Stimulated activated effector memory CD8-positive, alpha-beta T cell treated with anti-CD3 and anti-CD28 coated beads, Interleukin-12 subunit alpha, Interleukin-12 subunit beta, amount 100 ng/mL, for 72 hours (primary cell): Measurements from ENCODE around the gene CXCR6.

Experiments
- ATAC-seq: fragments of 150-1000 bp; cut with Tn5 transposase; 2 replicates; pipeline ENCODE4 v1.10.0; 2021
- DNase-seq, 2 donors: peaks; one replicate each; pipeline ENCODE4 v3.0.0; 2021 to 2022; ENCODE audit warnings: low spot score in 2 of 2
- H3K27ac Mint-ChIP-seq: one replicate; pipeline ENCODE4 v1.8.0; 2022; ENCODE audit warnings: mild to moderate bottlenecking, mixed read lengths
- H3K36me3 Mint-ChIP-seq: one replicate; pipeline ENCODE4 v1.8.0; 2022; ENCODE audit warnings: mild to moderate bottlenecking, mixed read lengths
- H3K4me1 Mint-ChIP-seq: one replicate; pipeline ENCODE4 v1.8.0; 2022; ENCODE audit warnings: mixed read lengths
- H3K4me3 Mint-ChIP-seq: one replicate; pipeline ENCODE4 v1.8.0; 2022; ENCODE audit warnings: mild to moderate bottlenecking, mixed read lengths
- H3K9me3 Mint-ChIP-seq: one replicate; pipeline ENCODE4 v1.8.0; 2022; ENCODE audit warnings: mixed read lengths

The CXCR6 gene

GRCh38 chr3:45980819-45981218 is 37.6 kb downstream of the CXCR6 start:
- ATAC-seq (no peak), DNase-seq (no peak)
- H3K9me3 Mint-ChIP-seq, result no peaks in the 10 kb centered on the region
- peaks cover 77% of the 10 kb centered on the region for H3K36me3 Mint-ChIP-seq
- peaks cover 82% of the 10 kb centered on the region for H3K4me1 Mint-ChIP-seq
- H3K27ac Mint-ChIP-seq, result peak overlapping the region; percentile 48
- H3K4me3 Mint-ChIP-seq, result peak overlapping the region; percentile 67

DNA sequence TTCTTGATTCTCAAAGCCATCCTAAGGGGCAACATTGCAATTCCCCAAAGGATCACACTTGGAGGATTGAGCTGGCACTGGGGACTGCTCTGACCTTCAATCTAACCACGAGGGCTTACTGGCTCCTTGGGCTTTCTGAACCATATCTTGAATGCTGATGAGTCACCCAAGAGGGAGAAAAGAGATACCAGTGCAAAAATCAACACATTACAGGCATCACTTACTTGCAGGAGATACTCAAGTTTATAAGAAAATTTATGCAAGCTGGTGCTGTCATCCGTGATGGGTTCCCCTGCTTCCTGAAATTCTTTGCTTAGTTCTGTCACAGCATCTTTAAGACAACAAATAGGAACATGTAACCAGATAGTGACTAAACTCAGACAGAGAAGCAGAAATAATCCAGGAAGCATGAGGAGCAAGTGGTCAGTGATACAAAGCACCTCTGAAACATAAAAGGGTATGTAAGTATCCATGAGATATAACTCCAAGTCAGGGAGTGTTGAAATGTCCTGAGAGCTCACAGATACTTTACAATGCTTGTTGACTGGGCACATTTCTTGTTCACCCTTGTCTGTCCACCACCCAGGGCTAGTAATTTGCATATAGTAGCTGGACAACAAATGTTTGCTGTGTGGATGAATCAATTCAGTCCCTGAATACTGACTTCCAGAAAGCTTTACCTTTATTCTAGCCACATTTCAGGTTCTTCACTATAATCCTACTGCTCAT is 38.2 kb downstream of the CXCR6 start:
- peaks cover 72% of the 10 kb centered on the region for H3K36me3 Mint-ChIP-seq
- ATAC-seq (peak; percentile 69), DNase-seq (no peak)
- no peaks in the 10 kb centered on the region for H3K9me3 Mint-ChIP-seq
- peak overlapping the region; percentile 48 for H3K27ac Mint-ChIP-seq
- peak overlapping the region; percentile 67 for H3K4me3 Mint-ChIP-seq
- H3K4me1 Mint-ChIP-seq, result peaks cover 82% of the 10 kb centered on the region

DNA sequence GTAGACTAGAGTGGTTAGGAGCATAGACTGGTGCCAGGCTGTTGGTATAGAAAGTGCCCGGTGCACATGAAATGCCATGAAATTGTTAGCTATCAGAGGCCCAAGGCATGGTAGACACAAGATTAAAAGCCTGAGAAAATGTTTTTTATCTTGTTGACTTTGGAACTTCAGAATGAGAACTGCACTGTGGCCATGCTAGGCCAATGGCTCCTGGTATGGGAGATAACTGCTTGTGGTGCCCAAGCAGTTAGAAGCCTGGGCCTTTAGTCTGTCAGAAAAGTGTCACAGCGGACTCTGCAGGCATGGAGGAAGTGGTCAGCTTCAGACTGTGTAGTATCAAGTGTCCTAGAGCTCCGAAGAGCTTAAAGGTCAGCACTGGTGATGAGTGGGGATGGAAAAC is 40.5 kb downstream of the CXCR6 start:
- Mint-ChIP-seq H3K27ac (peak overlapping the region; percentile 81), H3K9me3 (no peaks in the 10 kb centered on the region), H3K36me3 (peaks cover 62% of the 10 kb centered on the region), H3K4me3 (no peak overlapping the region), H3K4me1 (peaks cover 84% of the 10 kb centered on the region)
- no peak for ATAC-seq
- DNase-seq, result no peak

- Mint-ChIP-seq H3K4me3 (peak overlapping the region; percentile 3), H3K36me3 (peaks cover 54% of the 10 kb centered on the region), H3K27ac (peak overlapping the region; percentile 81), H3K4me1 (peaks cover 84% of the 10 kb centered on the region), H3K9me3 (no peaks in the 10 kb centered on the region)
- ATAC-seq (no peak), DNase-seq (no peak)
Observed at GRCh38 chr3:45984331-45985312, 41.4 kb downstream of the CXCR6 start.

DNA sequence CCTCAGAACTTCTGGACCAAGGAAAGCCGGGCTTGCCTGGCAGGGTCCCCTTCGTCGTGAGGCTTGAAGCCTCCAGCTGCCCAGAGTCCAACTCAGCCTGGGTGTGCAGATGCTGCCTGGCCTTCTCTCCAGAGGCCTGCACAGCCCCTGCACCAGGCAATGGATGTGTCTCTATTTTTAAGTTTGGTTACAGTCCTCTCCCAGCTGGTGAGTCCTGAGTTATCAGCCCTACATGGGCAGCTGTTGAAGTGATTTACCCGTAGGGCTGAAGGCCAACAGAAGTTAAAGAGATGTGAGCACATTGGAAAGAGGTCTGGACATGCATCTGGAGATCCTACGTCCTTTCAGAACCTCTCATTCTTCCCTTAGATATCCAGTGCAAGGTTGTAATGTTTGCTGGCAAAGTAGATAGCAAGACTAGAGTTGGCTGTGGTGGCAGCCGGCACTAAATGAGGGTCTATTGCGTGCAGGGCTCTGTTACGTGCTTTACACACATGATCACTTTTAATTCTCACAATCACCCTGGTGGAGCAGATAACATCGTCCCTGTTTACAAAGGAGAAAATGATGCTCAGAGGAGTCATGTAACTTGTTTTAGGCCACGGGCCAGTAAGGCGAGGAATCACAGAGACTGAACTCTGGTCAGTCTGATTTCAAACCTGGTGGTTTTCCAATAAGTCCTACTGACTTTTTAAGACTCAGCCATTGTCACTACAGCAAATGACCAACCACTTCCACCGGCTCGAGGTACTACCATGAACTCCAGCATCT is 42.5 kb downstream of the CXCR6 start:
- peak overlapping the region; percentile 81 for H3K27ac Mint-ChIP-seq
- peaks cover 43% of the 10 kb centered on the region for H3K36me3 Mint-ChIP-seq

GRCh38 chr3:45986303-45986982 is 43.2 kb downstream of the CXCR6 start:
- Mint-ChIP-seq H3K9me3 (no peaks in the 10 kb centered on the region), H3K36me3 (peaks cover 36% of the 10 kb centered on the region), H3K27ac (peak overlapping the region; percentile 81), H3K4me1 (peaks cover 84% of the 10 kb centered on the region), H3K4me3 (peak overlapping the region; percentile 31)
- ATAC-seq, result no peak
- DNase-seq, result no peak

More for the DNA sequence above, 42.5 kb downstream of the CXCR6 start:
- no peaks in the 10 kb centered on the region for H3K9me3 Mint-ChIP-seq
- H3K4me3 Mint-ChIP-seq, result peak overlapping the region; percentile 3
- DNase-seq, result no peak
- H3K4me1 Mint-ChIP-seq, result peaks cover 87% of the 10 kb centered on the region
- no peak for ATAC-seq

DNA sequence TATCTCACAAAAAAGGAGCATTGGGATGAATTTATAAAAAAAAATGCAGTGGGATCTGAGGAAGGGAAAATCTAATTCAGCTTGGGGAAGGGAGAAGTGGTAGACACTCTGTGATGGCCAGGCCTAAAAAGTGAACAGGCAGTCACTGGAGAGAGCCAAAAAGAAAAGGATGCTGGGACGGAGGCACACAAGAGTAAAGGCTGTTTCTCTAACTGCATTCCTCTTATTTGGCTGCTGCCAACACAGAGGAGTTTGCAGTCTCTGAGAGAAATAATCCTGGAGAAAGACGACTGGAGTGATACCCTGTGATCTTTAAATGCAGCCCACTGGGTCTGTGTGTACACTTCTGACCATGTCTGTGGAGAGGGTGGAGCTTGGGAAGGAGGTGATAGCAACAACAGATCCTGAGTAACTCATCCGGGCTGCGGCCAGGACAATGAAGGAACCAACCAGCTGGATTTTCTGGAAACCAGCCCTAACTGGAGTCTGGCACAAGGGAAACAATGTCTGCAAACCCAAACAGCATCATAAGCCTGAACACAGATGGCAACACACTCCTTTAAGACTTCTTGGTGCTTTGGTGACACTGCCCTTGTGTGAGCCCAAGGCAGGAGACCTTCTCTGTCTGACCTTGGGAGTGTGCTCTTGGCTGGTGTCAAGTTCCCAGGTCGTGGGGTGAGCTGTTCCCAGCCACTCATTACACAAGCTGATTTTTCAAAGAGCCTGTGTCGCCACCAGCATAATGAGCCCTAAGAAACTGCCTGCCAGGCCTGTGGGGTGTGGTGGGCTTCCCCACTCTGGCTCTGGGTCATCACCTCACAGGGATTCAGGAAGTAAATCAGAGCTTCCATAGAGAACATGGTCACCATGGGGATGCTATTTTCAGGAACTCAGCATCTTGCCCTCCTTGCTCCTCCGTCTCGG is 44.4 kb downstream of the CXCR6 start:
- H3K9me3 Mint-ChIP-seq, result no peaks in the 10 kb centered on the region
- DNase-seq, result no peak
- peak overlapping the region; percentile 81 for H3K27ac Mint-ChIP-seq
- H3K4me1 Mint-ChIP-seq, result peaks cover 92% of the 10 kb centered on the region
- peaks cover 36% of the 10 kb centered on the region for H3K36me3 Mint-ChIP-seq
- ATAC-seq, result no peak
- peak overlapping the region; percentile 31 for H3K4me3 Mint-ChIP-seq

- Mint-ChIP-seq H3K4me3 (peak overlapping the region; percentile 31), H3K27ac (peak overlapping the region; percentile 81), H3K9me3 (no peaks in the 10 kb centered on the region), H3K36me3 (peaks cover 29% of the 10 kb centered on the region), H3K4me1 (peaks cover 93% of the 10 kb centered on the region)
- ATAC-seq (peak; percentile 64), DNase-seq (no peak)
Observed at GRCh38 chr3:45988362-45988761, 45.1 kb downstream of the CXCR6 start.

- Mint-ChIP-seq H3K4me3 (peak overlapping the region; percentile 31), H3K27ac (peak overlapping the region; percentile 81), H3K4me1 (peaks cover 93% of the 10 kb centered on the region), H3K36me3 (peaks cover 24% of the 10 kb centered on the region), H3K9me3 (no peaks in the 10 kb centered on the region)
- ATAC-seq (peak; percentile 77), DNase-seq (no peak)
Observed at GRCh38 chr3:45988804-45989203, 45.5 kb downstream of the CXCR6 start.

DNA sequence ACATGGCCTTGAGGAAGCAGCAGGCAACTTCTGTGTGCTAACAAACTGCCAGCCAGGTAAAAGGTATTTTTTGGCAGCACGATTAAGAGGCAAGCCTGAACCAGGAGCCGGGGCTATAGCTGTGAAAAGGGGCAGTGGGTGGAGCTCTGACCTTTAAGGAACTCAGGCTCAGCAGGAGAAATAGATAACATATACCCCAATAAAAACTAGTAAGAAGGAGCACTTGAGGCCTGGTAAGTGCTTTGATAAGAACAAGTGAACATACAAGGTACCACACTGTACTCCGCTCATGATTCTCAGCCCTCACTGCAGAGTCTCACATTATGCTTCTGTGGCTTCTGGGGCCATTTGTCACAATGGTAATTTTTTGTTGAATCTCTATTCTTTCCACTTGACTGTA is 46.9 kb downstream of the CXCR6 start:
- H3K4me3 Mint-ChIP-seq, result peak overlapping the region; percentile 31
- peaks cover 87% of the 10 kb centered on the region for H3K4me1 Mint-ChIP-seq
- no peaks in the 10 kb centered on the region for H3K9me3 Mint-ChIP-seq
- H3K36me3 Mint-ChIP-seq, result peaks cover 11% of the 10 kb centered on the region
- no peak for DNase-seq
- ATAC-seq, result no peak
- H3K27ac Mint-ChIP-seq, result peak overlapping the region; percentile 81

DNA sequence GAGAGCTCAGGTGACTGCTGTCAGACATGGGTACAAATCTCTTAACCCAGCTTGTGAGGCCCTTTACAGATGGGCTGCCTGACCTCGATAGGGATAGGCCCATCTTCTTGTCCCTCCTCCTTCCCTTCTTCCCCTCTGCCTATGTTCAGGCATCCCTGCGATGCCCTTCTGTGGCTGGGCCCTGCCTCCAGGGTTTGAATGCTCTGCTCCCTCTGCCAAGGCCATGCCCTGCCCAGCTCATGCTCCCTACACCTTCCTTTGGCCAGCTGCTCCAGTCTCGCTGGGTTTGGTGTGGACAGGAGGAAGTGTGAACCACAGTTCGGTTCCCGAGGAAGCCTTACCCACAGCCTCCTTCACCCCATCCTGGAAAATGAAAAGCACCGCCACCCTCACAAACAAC is 48.1 kb downstream of the CXCR6 start:
- Mint-ChIP-seq H3K4me3 (peak overlapping the region; percentile 77), H3K9me3 (no peaks in the 10 kb centered on the region), H3K36me3 (peaks cover 8% of the 10 kb centered on the region), H3K4me1 (peaks cover 82% of the 10 kb centered on the region), H3K27ac (peak overlapping the region; percentile 93)
- ATAC-seq (no peak), DNase-seq (no peak)

GRCh38 chr3:45992133-45992729 is 49.0 kb downstream of the CXCR6 start:
- DNase-seq (no peak), ATAC-seq (no peak)
- H3K4me3 Mint-ChIP-seq, result peak overlapping the region; percentile 77
- H3K4me1 Mint-ChIP-seq, result peaks cover 81% of the 10 kb centered on the region
- peaks cover 8% of the 10 kb centered on the region for H3K36me3 Mint-ChIP-seq
- H3K9me3 Mint-ChIP-seq, result no peaks in the 10 kb centered on the region
- peak overlapping the region; percentile 93 for H3K27ac Mint-ChIP-seq

DNA sequence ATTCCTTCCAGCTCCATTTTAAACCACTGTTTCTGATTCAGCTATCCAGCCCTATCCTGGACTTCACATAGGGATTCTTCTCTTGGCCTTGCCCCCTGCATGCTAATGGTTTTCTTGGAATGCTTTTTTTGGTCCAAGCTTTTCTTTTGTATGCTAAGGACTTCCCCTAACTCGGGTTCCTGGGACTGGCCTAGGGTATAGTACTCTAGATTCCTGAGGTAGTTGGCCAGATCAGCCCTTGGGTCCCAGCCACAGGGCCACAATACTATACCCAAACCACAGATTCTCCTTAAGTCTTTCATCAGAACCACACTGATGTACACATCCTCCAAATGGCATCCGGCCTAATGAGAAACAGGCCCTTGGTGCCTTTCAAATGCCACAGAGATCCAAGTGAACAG is 49.6 kb downstream of the CXCR6 start:
- Mint-ChIP-seq H3K4me1 (peaks cover 75% of the 10 kb centered on the region), H3K9me3 (no peaks in the 10 kb centered on the region), H3K36me3 (peaks cover 8% of the 10 kb centered on the region), H3K27ac (peak overlapping the region; percentile 93), H3K4me3 (peak overlapping the region; percentile 77)
- no peak for ATAC-seq
- peak in 1 of 2 donors; percentile 65 for DNase-seq
